ENCODE data around the gene SCRT2. TPM values are rescaled to one million over a fixed set of nuclear protein-coding genes. Genes with fewer than 3 reads are reported as not detected.

The SCRT2 gene
- total RNA-seq, 1 donor from 2014 or later, result not detected

DNA sequence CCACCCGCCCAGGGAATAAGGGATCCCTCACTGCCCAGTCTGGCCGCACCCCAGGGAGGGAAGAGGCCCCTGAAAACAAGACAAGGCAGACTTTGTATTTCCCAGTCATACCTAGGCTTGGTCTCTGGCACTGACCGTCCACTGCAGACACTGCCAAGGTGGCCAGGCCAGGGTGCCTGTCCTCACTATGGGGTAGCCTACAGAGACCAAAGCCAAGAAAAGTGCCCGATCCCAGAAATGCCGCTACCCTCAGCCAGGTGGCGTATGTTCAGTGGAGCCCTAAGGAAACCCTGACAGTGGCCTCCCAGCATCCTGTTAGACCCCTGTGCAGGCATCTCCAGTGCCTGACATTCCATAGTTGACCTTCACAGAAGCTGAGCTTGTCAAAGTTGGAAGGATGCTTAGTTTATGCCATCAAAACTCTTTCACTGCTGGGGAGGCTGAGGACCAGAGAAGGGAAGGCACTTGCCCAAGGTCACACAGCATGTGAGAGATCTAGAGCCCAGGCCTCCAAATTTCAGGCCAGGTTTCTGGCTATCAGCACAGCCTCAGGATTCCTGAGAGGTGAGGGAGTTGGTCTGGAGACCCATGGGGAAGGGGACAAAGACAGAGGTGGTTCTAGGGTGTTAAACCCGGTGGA, 2.5 kb downstream of the SCRT2 start:
- DNase-seq (ENCODE audit: low spot score), result no peak

DNA sequence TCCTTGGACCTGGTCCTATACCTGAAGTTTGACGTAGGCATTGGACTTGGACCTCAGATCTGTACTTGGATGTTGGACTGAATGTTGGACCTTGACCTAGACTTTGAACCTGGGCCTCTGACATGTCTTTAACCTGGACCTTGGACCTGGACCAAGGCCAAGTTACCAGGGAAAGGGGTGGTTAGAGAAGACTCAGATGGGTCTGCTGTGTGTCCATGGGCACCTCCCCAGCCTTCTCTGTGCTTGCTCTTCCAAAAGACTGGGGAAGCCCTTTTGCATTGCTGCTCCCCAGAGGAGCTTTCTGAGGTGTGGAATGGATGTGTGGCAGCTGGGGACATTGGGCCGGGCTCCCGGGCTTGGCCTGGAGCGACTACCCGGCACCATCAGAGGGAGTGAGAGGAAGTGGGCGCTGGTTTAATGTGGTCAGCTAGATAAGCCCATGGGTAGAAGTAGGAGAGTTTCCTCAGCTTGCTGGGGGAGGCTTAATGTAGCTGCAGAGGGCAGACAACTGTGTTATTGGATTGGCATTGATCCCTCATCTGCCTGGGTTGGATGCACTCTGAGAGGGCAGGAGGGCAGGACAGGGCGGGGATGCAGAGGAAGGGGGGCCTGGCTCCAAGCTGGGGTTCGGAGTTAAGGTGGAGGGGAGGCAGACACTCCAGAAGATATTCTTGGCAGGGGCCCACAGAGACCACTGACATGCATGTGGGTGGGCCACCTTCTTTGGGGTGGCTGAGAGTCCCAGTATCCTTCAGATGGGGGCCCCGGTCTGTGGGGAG, 4.2 kb downstream of the SCRT2 start:
- no peak for DNase-seq (ENCODE audit: low spot score)

DNA sequence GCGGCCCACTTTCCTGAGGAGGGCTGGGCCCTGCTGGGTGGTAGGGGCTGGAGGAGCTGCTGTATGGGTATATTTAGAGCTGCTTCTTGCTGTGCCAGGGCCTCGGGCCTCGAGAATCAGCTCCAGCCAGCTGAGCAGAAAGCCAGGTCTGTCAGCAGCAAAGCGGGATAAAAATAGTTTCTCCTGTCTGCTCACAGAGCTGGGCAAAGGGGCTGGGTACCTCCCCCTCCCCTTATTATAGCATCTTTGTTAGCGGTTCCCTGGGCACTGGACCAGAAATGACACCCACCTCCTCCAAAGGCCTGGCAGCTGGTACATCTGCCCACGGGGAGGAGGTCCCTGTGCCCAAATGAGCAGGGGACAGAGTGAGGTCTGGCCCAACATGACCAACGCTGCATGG, 6.0 kb downstream of the SCRT2 start:
- no peak for DNase-seq (ENCODE audit: low spot score)

DNA sequence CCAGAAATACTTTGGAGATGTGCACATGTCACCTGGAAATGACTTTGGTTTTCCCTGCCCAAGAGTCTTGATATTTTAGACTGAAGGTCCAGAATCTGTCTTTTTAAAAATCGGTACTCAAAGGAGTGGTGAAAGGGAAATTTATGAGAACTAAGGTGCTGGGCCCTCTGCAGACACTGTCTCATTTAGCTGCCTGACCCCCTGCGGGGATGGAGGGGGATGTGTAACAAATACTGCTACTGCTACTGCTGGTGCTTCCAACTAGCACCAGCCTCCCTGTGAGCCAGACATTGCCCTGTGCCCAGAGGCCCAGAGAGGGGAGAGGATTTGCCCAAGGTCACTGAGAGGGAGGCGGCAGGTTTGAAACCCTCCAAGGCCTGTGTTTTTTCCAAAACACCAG, 7.0 kb downstream of the SCRT2 start:
- no peak for DNase-seq (ENCODE audit: low spot score)

DNA sequence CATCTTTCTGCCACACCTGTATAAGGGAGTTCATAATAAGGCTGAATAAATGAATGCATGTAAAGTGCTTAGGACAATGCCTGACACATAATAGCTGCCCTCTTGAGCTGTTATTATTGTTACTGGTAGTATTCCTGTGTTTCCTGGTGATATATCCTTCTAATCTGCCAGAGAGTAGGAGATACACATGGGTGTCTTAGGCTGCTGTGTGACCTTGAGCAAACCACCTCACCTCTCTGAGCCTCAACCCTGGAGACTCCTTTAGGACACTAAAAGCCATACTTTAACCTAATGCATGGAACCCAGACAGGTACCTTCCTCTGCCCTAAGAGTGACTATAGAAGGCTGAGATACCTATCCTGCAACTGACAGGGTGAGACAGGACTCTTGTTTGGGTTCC, 7.6 kb downstream of the SCRT2 start:
- DNase-seq (ENCODE audit: low spot score), result no peak

DNA sequence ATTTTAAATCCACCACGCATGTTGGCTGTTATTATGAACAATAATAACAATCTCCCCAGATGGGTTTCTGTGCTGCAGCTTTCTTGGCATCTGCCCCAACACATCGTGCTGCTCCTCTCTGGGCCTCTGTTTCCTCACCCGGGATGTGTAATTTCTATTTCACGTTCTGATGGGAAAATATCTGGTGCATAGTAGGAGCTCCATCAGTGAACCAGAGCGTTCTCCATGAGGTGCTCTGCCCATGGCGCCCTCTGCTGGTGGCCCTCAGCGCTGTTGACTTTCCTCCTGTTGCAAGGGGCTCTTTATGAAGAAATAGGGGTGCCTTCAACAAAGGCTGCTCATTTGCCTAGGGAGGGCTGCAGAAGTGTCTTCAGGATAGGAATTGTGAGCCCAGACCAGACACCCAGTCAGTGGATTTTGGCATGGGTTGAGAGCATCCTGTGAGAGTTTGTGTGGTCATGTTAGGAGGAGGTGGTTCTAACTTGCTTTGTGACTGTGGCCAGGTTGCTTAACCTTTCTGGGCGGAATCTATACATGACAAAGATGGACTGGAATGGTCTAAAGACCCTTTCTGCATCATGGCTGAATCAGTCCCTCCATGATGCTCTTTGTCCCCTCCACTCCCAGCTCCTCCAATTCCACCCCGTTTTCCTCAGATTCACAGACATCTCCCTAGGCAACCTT, 8.1 kb downstream of the SCRT2 start:
- DNase-seq (ENCODE audit: low spot score), result no peak

DNA sequence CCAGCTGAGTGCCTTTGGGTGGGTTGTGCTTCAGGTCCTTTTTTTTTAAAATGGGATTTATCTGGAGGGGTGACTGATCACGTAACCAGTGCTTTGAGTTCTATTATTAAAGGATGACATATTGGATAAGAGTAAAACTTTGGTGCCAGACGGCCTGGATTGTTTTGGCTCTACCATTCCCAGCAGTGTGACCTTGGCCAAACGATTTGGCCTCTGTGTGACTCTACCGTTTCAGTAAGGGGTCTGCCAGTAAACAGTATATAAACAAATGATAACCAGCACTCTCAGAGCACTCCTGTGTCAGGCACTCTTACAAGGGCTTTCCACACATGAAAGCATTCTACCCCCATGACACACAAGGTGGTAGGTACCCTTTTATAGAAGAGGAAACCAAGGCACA, 8.7 kb downstream of the SCRT2 start:
- DNase-seq (ENCODE audit: low spot score), result no peak

DNA sequence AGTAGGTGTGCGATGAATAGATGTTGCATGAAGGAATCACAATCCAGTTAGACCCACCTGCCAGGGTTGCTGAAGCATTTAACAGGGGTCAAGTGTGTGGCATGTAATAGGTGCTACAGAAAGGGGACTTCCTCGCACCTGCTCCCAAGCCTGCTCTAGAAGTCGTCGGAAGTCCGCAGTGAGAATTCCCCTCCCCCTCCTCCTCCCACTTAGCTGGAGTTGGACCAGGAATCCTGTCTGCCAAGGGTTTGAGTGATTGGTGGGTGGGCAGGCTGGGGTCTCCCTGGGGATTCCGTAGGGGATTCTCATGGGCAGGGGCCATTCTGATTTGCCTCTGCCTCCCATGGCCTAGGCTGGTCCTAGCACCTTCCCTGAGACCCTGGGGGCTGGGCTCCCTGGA, 10.3 kb downstream of the SCRT2 start:
- DNase-seq (ENCODE audit: low spot score), result no peak

DNA sequence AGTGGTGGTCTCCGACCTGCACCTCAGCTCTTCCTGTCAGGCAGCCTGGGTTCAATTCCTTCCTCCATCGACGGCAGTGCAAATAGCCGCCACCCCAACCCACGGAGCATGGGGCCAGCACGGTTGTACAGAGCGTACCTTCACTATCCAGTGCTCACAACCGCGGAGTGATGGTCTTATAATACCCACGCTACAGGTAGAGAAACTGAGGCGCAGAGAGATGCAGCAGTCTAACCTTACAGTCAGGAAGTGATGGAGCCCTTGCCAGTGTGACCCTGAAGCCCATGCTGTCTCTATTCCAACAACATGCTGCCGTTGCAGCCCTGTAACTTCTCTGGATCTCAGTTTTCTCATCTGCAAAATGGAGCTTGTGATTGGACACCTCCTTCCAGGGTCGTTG, 11.0 kb downstream of the SCRT2 start:
- no peak for DNase-seq (ENCODE audit: low spot score)

DNA sequence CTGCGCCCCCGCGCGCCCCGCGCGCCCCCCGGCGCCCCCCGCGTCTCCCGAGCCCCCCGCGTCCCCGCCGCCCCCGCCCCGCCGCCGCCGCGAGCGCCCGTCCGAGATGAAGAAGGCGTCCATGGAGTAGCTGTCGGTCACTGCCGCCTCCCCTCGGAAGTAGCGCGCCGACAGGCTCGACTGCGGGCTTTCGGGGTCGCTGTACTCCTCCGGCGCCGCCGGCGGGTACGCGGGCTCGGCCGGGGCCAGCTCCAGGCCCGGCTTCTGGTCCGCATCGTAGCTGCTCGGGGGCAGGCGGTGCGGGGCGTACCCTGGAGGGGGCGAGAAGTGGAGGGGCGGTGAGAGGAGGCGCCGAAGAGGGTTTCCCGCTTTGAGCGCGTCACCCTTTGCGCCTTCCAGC, 11.5 kb downstream of the SCRT2 start:
- DNase-seq (ENCODE audit: low spot score), result no peak

DNA sequence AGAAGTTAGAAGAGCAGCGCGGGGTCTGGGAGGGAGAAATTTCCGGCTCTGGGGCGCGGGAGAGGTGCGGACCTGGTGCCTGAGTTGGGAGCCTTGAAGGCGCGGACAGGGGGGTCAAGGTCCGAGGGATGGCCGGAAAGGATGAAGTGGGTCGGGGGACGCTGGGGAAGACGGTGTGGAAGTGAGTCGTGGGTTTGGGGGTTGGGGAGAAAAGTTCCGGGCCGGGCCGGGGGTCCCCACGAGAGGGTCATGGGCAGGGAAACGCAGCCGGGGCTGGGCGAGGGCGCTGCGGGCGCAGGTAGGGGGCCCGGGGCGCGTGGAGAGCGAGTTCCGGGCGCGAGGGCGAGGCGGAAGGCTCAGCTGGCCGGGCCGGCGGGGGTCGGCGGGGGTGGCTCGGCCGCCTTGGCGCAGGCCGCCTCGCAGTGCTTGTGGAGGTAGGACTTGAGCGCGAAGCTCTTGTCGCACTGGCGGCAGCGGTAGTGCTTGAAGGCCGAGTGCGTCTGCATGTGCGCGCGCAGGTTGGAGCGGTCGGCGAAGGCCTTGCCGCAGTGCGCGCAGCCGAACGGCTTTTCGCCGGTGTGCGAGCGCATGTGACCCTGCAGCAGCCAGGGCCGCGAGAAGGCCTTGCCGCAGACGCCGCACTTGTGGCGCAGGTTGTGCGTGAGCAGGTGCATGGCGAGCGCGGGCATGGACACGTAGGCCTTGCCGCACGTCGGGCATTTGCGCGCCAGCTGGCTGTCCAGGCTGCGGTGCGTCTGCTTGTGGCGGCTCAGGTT, 12.1 kb downstream of the SCRT2 start:
- no peak for DNase-seq (ENCODE audit: low spot score)

DNA sequence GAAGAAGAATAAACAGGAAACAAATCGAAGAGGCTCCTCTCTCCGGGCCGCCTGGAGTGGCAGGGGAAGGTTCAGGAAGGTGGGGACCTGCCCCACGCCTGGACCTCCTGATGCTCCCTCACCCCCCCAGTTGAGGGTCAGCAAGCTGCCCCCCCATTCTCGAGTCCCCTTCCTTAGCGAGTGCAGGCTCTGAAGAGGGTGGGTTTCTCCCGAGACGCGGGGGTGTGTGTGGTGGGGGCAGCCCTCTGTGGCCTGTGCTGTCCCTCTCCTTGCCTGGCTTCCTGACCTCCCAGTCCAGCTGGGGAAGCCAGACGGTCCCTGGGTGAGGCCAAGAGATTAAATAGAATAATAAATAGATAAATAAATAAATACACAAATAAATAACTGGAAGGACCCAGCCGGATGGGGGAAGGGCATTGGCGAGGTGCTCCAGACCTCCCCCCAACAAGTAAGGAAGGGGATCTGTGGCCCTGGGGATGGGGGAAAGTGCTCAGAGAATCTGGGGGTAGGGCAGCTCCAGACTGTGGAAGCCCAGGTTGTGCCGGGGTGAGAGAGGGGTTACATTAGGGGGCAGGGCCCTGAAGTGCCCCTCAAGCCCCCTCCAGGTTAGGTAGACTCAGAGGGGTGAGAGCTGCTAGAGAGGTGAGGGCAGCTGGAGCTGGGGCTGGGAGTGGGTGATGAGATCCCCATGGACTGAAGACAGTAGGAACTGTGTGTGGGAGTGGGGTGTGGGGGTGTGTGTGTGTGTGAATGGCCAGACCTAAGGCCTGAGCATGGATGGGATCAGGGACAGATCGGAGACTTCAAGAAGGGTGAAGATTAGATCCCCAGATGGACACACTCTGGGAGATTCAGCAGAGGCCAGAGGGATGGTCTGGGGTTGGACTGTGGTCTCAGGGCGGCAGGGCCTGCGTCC, 13.1 kb downstream of the SCRT2 start:
- no peak for DNase-seq (ENCODE audit: low spot score)

DNA sequence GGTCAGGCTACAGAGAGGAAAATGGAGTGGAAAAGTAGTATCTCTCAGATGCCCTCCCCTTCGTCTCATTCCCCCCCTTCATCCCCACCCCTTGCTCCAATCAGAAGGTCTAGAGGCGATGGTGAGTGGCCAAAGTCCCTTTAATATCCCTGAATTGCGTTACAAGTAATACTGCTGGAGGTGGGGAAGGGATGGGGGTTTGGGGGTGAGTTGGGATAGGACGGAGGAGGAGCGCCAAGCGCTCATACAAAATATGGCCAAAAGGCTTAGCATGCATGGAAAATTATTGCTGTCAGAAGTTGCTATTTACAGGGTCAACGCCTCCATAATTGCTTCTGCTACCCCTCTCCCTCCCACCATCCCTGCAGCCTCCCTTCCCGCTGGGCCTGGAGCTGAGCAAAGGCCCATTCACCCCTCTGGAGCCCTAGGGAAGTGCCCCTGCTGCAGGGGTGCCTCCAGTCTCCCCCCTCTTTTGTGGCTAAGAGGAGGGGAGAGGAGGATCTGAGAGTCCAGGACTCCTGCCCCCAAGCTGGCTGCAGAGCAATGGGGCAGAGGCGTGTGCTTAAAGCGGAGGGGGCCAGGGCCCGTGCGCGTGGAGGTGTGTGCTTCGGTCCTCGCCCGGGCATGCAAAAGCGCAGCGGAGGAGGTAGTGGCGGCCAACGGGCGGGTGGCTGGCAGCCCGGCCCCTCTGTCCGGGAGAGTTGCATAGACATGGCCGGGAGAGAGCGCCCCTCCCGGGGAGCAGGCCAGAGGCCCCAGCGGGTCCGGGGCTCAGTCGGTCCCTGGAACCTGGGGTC, 13.9 kb downstream of the SCRT2 start:
- DNase-seq (ENCODE audit: low spot score), result no peak

DNA sequence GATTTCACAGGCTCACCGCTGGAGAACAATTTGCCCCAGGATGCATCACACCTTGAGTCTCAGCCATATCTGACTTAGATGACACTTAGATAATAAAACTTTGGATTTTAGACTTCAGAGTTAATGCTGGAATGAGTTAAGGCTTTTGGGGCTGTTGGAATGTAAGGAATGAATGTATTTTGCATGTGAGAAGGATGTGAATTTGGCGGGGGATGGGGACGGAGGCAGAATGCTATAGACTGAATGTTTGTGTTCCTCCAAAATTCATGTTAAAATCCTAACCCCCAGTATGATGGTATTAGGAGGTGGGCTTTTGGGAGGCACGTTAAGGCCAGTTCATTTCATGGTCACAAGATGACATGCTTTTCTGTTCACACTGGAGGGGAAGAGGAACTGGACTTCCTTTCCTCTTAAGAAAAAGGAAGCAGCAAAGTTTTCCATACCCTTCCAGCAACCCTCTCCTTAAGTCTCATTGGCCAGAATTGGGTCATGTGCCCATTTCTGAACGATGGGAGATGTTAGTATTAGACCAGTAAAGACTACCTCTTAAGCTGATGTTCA, 16.8 kb downstream of the SCRT2 start:
- peak; percentile 24 for DNase-seq (ENCODE audit: low spot score)

DNA sequence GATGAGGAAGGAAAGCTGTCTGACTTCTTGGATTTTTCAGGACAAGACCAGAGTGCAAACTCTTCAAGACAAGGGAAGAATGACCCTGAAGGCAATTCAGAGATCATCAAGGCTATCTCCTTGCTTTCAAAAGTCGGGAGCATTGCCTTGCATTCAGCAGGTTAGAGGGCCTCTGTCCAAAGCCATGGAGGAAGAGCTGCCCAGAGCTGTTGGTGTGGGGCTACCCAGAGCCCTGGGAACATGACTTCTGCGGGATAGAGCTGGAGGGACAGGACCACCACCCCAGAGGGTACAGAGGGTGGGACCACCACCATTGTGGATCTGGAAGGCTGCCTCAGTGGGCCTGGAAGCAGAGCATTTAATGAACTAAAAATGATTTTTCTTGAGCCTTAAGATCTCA, 17.4 kb downstream of the SCRT2 start:
- DNase-seq (ENCODE audit: low spot score), result no peak

DNA sequence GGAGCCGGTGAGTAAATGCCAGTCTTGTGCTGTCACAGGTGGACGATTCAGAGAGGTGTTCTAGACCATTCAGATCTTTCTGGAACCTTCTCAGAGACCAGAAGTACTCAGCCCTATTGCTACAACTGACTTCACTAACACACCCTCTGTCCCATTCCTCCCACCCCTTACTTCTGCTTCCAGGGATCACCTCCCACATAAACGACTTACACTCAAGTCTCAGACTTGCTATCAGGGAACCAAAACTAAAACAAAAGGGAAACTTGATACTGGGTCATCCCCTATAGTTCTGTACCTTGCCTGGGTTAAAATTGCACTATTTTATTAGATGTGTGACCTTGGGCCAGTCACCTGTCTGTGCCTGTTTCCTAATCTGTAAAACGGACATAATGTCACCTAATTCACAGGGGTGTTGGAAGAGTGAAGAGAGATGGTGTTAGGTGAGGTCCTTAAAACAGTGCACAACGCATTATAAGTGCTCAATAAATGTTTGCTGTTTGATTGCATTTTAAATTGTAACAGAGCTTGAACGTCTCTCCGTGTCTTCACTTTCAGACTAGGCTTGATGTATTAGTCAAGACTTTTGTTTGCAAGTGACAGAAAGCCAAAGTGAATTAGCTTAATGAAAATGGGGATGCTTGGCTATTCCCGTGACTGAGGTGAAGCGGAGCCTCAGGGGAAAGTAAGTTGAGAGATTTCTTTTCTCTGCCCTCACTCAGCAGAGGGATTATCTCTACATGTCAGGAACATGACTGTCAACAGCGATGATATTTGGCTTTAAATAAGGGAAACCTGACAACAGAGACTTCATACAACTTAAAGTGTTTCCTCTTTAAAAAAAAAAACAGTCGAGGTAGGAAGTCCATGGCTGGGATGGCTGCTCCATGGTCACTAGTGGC, 19.6 kb downstream of the SCRT2 start:
- DNase-seq (ENCODE audit: low spot score), result no peak

DNA sequence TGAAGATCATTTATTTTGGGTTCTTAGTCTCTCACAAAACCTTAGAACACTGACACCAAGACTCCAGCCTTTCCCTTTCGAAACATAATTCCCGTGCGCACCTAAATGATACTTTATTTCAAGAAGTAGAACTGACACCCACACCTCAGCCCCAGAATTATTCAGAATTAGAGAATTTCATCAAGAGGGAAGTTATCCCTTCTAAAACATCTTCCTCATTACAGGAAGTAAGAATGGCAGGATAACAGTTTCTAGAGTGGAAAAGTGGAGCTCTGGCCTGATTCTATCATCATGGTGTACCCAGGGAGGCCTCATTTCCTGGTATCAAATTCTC, 21.2 kb downstream of the SCRT2 start:
- DNase-seq (ENCODE audit: low spot score), result no peak

DNA sequence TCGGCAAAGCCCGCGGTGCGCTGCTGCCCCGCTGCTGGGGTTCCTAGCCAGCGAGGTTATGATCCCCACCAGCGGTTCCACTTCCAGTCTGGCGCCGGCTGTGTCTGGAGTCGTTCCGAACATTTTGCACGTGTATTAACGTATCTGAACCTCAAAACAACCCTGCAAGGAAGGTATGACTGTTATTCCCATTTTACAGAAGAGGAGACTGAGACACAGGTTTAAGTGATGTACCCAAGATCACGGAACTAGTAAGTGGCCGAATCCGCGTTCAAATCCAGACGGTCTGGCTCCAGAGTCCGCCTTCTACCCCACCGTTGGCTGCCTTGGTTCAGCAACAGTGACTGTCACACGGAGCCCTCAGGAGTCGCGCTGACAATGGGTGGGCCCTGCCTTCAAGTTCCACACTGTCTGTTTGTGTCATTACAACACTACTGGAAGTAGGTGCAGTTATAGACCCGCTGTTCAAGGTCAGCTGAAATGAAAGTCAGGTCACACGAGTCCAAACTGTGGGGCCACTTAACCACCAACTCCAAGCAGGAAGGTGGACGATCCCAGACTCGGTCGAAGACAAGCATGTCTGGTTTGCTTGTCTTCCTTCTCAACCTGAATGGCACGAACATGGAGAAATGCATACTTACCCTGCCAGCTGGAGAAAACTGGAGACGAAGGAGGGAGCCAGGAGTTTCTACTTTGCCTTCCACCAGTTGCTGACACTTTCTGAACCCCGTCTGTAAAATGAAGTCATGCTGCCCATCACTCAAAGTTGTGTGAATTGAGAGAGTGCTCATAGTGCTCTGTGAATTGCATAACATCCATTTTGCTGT, 21.8 kb downstream of the SCRT2 start:
- no peak for DNase-seq (ENCODE audit: low spot score)
